GM21390 (cell line): ENCODE data around the gene CSHL1.
A peak's percentile ranks its signal among the peaks of the same experiment; 100 is the strongest.
"Not testable (repeated sequence)": the region's sequence is repeated elsewhere in the genome, so short reads cannot be mapped to it uniquely, and the experiment has no call there.

Experiments
- ATAC-seq: cut with Tn5 transposase; IDR thresholded peaks from one replicate; pipeline ENCODE4 v1.9.1; 2021; ENCODE audit not compliant: unreplicated experiment

The CSHL1 gene

DNA sequence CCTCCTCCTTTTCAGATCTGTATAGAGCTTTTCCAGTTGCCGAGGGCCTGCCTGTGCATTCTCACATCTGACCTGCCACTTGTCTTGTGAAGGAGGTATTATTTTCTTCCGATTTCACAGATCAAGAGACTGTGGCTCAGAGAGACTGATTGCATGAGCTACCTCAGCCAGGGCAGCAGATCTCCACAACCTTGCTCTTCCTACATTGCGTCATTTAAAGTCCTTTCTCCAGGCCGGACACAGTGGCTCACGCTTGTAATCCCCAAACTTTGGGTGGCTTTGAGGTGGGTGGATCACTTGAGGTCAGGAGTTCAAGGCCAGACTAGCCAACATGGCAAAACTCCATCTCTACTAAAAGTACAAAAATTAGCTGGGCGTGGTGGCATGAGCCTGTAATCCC lies 9.0 kb upstream of the CSHL1 start:
- not testable (repeated sequence) for ATAC-seq

DNA sequence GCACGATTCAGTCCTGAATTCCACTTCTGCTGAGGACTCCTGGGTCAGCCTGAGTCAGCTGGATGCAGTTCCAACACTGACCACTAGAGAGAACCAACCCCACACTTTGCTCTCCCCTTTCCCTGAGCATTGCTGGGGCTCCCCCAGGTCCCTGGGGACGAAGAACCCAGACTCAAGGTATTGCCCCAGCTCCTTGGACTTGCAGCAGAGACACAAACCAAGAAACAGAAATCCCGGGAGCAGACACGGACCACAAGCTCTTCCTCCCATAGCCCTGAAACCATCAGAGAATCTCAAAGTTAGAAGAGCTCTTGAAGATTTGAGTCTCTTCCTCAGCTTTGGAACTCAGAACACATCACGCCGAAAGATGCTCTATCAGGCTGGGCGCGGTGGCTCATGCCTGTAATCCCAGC lies 8.3 kb upstream of the CSHL1 start:
- ATAC-seq = peak; percentile 75

DNA sequence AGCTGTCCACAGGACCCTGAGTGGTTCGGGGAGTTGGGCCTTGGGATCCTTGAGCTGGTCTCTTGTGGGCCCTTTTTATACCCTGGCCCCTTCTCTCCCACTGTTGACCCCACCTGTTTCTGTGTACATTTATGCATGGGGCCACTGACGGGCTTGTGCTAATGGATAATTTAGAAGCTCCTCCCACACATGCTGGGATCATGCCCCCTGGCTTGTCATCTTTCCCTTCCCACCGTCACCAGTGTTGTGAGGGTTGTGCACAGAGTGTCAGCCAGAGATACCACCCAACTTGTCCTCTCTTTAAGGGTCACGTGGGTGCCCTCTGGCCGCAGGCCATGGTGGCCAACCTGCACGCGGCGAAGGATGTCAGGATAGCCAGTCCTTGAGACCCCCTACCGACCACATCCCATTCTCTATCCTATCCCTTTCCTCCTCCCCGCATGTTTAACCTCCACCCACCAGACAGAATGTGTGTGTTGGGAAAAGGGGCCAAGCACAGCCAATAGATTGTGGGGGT lies 7.8 kb upstream of the CSHL1 start, which contains the start of gene GH1:
Gene GH1, minus strand, starts transcription at position 51 of the 517 bp plus-strand sequence. CDS start 63 bp downstream, outside the sequence.
- not testable (repeated sequence) for ATAC-seq

DNA sequence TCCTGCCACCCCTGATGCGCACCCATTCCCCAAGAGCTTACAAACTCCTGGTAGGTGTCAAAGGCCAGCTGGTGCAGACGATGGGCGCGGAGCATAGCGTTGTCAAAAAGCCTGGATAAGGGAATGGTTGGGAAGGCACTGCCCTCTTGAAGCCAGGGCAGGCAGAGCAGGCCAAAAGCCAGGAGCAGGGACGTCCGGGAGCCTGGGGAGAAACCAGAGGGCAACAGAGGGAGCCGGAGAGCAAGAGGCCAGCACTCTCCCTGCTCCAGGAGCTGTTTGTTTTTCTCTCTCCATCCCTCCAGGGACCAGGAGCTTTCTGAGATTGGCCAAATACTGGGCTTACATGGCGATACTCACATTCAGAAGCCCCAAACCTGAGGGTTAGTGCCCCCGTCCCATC lies 7.2 kb upstream of the CSHL1 start:
- ATAC-seq = no peak

DNA sequence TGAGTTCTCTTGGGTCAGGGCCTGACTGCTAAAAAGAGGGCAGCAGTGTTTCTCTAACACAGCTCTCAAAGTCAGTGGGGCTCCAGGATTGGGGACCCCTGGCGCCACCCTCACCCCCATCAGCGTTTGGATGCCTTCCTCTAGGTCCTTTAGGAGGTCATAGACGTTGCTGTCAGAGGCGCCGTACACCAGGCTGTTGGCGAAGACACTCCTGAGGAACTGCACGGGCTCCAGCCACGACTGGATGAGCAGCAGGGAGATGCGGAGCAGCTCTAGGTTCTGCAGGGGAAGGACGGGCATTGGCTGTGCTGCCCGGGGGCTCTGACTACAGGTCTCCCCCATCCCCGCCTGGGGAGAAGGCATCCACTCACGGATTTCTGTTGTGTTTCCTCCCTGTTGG lies 6.6 kb upstream of the CSHL1 start:
- no peak for ATAC-seq

DNA sequence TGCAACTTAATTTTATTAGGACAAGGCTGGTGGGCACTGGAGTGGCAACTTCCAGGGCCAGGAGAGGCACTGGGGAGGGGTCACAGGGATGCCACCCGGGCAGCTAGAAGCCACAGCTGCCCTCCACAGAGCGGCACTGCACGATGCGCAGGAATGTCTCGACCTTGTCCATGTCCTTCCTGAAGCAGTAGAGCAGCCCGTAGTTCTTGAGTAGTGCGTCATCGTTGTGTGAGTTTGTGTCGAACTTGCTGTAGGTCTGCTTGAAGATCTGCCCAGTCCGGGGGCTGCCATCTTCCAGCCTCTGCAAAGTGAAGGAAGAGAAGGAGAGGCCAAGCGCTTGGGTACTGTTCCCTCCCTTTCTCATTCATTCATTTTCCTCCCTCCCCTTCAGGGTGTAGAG lies 6.1 kb upstream of the CSHL1 start:
- ATAC-seq = not testable (repeated sequence)

DNA sequence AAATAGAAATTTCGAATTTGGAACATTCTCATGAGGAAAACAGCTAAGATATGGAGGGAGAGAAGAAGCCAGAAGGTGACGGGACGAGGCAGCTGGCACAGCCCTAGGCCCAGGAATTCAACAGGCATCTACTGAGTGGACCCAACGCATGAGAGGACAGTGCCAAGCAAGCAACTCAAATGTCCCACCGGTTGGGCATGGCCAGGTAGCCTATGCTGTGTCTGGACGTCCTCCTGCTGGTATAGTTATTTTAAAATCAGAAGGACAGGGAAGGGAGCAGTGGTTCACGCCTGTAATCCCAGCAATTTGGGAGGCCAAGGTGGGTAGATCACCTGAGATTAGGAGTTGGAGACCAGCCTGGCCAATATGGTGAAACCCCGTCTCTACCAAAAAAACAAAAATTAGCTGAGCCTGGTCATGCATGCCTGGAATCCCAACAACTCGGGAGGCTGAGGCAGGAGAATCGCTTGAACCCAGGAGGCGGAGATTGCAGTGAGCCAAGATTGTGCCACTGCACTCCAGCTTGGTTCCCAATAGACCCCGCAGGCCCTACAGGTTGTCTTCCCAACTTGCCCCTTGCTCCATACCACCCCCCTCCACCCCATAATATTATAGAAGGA lies 5.6 kb upstream of the CSHL1 start:
- ATAC-seq = no peak

DNA sequence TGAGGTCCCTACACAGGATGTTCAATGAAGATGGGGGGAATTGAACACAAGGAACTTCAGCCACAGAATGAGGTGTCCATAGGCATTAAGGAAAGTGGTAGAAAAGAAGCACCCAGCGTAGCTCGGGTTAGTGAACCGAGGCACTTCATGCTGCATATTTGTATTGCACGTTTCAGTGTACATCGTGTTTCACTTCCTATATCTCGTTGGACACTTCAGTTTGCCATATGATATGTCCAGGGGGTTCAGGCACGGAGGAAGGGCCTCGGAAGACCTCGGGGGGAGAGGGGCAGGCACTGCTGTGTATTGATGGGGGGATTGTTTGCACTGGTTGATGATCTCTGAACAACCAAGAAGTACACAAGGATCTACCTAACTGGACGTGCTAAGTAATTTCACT lies 4.7 kb upstream of the CSHL1 start:
- not testable (repeated sequence) for ATAC-seq

DNA sequence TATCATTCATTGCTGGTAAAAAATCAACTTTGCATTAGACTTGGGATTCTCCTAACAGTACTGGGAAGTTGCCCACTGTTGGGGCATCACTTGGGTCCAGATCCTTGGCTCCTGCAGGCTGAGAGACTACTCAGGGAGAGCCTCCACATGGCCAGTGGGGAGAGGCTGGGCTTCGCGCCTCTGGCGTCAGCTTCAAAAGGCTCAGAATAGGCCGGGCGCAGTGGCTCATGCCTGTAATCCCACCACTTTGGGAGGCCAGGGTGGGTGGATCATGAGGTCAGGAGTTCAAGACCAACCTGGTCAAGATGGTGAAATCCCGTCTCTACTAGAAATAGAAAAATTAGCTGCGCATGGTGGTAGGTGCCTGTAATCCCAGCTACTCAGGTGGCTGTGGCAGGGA lies 3.4 kb upstream of the CSHL1 start:
- no peak for ATAC-seq

DNA sequence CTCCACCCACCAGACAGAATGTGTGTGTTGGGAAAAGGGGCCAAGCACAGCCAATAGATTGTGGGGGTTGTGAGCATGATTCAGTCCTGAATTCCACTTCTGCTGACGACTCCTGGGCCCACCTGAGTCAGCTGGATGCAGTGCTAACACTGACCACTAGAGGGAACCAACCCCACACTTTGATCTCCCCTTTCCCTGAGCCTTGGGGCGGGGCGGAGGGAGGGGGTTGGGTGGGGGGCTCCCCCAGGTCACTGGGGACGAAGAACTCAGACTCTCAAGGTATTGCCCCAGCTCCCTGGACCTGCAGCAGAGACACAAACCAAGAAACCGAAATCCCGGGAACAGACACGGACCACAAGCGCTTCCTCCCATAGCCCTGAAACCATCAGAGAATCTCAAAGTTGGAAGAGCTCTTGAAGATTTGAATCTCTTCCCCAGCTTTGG lies 621 bp upstream of the CSHL1 start:
- ATAC-seq = no peak

DNA sequence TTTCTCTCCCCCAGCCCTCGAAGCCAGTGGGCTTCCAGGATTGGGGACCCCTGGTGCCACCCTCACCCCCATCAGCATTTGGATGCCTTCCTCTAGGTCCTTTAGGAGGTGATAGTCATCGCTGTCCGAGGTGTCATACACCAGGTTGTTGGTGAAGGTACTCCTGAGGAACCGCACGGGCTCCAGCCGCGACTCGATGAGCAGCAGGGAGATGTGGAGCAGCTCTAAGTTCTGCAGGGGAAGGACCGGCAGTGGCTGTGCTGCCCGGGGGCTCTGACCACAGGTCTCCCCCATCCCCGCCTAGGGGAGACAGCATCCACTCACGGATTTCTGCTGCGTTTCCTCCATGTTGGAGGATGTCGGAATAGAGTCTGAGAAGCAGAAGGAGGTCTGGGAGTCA lies 962 bp downstream of the CSHL1 start:
- no peak for ATAC-seq

DNA sequence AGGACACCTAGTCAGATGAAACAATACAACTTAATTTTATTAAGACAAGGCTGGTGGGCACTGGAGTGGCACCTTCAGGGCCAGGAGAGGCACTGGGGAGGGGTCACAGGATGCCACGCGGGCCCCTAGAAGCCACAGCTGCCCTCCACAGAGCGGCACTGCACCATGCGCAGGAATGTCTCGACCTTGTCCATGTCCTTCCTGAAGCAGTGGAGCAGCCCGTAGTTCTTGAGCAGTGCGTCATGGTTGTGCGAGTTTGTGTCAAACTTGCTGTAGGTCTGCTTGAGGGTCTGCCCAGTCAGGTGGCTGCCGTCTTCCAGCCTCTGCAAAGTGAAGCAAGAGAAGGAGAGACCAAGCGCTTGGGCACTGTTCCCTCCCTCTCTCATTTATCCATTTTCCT lies 1.5 kb downstream of the CSHL1 start:
- ATAC-seq = not testable (repeated sequence)

DNA sequence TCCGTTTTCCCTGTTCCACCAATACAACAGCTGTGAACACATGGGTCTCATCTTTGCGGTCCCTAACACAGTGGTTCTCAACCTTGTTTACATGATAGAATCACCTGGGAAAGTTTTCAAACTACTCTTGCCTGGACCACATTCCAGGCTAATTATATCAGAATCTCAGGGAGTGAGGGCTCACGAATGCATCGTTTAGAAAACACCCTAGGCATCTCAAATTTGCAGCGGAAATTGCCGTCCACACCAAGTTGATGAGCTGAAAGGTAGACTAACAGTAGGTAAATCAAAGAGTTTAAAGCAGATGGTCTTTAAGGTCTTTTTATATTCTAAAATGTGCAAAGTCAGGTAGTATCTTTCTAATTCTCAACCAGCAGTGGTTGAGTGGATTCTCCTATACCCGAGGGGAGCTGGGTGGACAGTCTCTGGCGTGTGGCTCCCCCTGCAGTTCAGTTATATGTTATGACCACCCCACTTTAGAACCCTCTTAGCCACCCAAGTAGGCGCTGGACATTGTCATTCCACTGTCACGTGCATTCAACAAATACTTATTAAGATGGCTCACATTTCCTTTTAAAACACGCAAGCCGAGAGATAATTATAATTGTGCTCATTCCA lies 3.8 kb downstream of the CSHL1 start:
- ATAC-seq = not testable (repeated sequence)

DNA sequence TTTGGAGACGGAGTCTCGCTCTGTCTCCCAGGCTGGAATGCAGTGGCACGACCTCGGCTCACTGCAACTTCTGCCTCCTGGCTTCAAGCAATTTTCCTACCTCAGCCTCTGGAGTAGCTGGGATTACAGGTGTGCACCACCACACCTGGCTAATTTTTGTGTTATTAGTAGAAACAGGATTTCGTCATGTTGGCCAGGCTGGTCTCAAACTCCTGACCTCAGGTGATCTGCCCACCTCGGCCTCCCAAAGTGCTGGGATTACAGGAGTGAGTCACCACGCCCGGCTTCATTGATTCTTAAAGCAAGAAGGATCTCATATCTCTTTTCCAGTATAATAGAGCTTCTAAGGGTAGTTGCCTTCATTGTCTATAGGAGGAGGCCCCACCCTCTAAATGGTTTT lies 6.3 kb downstream of the CSHL1 start:
- ATAC-seq = not testable (repeated sequence)

DNA sequence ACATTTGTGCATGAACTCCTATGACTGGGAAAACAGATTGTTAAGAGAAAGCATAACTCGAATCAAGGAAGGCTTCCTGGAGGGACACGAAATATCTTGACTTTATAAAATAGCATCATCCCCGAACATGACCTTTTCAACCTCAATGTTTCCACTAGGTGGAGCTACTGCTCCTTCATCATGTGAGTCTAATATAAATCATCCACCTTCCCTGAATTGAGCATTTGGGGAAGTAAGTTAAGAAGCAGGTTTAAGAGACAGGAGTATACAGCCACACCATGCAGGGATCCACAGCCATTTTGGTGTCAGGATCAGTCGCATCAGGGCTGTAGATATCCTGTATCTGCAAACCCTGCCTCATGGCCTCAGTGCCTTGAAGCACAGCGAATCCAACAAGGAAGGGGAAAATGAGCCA lies 7.3 kb downstream of the CSHL1 start:
- not testable (repeated sequence) for ATAC-seq

DNA sequence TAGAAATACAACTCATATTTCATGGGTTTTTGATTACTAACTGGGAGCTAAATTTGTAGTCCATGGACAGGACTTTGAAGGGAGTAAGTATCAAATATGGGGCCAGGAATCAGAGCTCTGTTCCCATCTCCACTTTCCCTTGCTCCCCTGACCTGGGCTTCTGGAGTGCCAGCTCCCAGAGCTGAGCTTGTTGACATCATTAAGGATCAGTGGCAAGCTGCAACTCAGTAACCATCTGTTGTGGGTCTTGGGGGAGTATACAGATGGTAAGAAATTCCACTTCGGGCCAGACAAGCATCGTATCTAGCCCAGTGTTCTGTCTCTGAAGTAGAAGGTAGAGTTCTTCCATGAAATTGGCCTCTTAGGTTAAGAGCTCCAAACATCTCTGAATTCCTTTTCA lies 9.1 kb downstream of the CSHL1 start:
- not testable (repeated sequence) for ATAC-seq

DNA sequence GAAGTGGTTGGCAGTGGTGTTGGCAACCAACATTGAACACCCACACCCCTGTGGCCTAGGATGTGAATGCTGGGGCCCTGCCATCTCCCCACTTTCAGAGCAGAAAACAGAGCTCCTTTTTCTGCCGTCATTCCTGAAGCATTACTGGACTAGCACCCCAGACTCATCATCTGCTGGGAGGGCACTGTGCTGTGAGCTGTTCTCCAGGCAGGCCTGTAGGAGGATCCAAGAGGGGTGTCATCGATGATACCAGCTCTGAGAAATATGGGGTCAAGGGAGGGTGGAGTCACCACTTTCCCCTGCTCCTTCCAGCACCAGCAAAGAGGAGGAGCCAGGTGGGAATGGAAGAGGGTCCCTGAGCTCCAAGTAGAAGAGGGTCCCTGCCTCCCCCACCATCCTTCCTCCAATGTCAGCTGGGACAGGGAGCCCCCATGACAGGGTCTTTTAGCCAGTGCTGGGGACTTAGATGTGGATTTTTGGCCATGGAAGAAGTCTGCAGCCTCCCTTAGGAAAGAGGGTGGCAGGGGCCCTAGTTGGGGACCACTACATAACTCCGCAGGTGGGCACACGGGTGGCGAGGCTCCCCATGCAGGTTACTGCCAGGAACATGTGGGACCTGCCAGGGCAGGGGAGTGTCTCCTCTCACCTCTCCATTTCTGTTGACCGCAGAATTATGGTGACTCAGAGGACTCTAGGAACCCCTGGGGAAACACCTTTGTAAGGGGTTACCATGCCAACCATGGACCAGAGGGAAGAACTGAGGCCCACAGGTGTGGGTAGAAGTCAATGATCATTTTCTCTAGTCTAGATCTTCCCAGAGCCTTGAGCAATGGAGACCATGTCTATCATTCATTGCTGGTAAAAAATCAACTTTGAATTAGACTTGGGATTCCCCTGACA lies 11.9 kb downstream of the CSHL1 start:
- ATAC-seq = not testable (repeated sequence)

DNA sequence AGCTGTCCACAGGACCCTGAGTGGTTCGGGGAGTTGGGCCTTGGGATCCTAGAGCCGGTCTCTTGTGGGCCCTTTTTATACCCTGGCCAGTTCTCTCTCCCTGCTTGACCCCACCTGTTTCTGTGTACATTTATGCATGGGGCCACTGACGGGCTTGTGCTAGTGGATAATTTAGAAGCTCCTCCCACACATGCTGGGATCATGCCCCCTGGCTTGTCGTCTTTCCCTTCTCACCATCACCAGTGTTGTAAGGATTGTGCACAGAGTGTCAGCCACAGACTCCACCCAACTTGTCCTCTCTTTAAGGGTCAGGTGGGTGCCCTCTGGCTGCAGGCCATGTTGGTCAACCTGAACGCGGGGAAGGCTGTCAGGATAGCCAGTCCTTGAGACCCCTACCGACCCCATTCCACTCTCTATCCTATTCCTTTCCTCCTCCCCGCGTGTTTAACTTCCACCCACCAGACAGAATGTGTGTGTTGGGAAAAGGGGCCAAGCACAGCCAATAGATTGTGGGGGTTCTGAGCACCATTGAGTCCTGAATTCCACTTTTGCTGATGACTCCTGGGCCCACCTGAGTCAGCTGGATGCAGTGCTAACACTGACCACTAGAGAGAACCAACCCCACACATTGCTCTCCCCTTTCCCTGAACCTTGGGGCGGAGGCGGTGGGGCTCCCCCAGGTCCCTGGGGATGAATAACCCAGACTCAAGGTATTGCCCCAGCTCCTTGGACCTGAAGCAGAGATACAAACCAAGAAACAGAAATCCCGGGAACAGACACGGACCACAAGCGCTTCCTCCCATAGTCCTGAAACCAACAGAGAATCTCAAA lies 14.3 kb downstream of the CSHL1 start, which contains the start of gene CSH1:
Gene CSH1, minus strand, starts transcription at position 51 of the 831 bp plus-strand sequence. CDS start 63 bp downstream, outside the sequence.
- ATAC-seq = not testable (repeated sequence)

DNA sequence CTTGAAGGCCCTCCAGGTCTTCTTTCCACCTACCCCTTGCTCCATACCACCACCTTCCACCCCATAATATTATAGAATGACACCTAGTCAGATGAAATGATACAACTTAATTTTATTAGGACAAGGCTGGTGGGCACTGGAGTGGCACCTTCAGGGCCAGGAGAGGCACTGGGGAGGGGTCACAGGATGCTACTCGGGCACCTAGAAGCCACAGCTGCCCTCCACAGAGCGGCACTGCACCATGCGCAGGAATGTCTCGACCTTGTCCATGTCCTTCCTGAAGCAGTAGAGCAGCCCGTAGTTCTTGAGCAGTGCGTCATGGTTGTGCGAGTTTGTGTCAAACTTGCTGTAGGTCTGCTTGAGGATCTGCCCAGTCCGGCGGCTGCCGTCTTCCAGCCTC lies 16.2 kb downstream of the CSHL1 start:
- ATAC-seq = not testable (repeated sequence)

DNA sequence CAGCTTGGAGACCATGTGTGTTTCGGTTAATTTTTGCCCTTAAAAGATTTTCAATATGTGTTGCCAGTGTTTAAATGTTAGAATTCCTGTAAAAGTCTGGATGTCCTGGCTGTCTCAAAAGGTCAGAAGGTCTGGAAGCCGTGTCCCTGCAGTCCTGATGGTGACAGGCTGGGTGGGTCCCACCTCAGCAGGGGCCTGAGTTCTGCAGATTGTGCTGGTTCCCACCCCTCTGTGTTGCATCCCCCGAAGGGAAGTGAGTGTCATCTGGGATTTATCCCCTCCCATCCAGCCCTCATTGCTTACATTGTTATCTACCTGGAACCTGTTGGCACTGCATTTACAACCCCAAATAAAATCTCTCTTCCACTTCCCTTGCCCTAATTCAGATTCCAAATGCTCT lies 17.0 kb downstream of the CSHL1 start:
- ATAC-seq = not testable (repeated sequence)
